ENCODE results near the gene PAPPA2. TPM values are rescaled to one million over a fixed set of nuclear protein-coding genes. Genes with fewer than 3 reads are reported as not detected.

PAPPA2 gene
- total and polyA plus RNA-seq, 2 of the 4 experiments (the other 2 are of a cell fraction) = 0.10 to 0.18 TPM

DNA sequence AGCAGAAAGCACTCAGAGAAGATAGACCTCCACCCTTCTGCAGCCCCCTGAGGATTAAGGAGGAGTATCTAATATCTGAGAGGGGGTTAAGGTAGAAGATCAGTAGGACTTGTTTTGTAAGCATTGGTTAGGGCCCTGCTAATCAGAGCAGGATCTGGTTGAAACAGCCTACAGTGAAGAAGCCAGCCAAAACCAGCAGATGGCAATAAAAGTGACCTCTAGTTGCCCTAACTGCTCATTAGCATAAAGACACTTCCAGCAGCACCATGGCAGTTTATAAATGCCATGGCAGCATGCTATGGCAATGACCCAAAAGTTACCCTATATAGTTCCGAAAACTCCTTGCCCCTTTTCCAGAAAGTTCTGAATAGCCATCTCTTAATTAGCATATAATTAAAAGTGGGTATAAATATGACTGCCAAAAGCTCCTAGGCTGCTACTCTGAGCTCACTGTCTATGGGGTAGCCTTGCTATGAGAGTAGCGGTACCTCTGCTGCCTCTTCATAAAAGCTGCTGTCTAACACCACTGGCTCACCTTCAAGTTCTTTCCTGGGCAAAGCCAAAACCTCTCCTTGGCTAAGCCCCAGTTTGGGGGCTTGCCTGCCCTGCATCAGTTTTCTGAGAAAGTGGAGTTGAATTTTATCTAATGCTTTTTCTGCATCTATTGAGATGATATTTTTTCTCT lies 254.2 kb downstream of the PAPPA2 start:
- Histone ChIP-seq H2AK5ac (ENCODE audit: low read depth, low read length) (no peak overlapping the region), H4K91ac (ENCODE audit: insufficient read depth, low read depth, low read length) (no peak overlapping the region), H2BK20ac (ENCODE audit: low read depth, low read length) (no peak overlapping the region), H3K14ac (replicated peaks; ENCODE audit: low read depth, low read length) (no peak overlapping the region), H2BK120ac (ENCODE audit: low read depth, low read length) (no peak overlapping the region), H2AFZ (replicated peaks; ENCODE audit: low read length, poor library complexity) (no peak overlapping the region), H2BK5ac (ENCODE audit: low read depth, low read length, poor library complexity, severe bottlenecking) (no peak overlapping the region), H3K27ac (ENCODE audit: insufficient read depth, low read length) (no peak overlapping the region), H3K4me2 (ENCODE audit: low read depth, low read length) (no peak overlapping the region), H3K9ac (ENCODE audit: low read depth, low read length) (no peak overlapping the region), H2AK9ac (replicated peaks; ENCODE audit: low read depth, low read length, poor library complexity) (no peak overlapping the region), H3K4me1 (ENCODE audit: control insufficient read depth, insufficient read depth, low read length) (no peaks in the 10 kb centered on the region), H2BK15ac (ENCODE audit: low read depth, low read length) (no peak overlapping the region), H3K79me1 (ENCODE audit: low read depth in 1 of 2, low read length in 2 of 2) (no peaks in the 10 kb centered on the region), H3K4ac (ENCODE audit: low read depth, low read length) (no peak overlapping the region), H3K4me3 (ENCODE audit: insufficient read depth, low read depth, low read length) (no peak overlapping the region), H3K56ac (ENCODE audit: extremely low read depth, insufficient read depth, low read length) (no peak overlapping the region), H3K9me3 (ENCODE audit: control insufficient read depth, insufficient read depth, low read length) (no peaks in the 10 kb centered on the region), H3K9me1 (ENCODE audit: insufficient read depth, low read length) (no peaks in the 10 kb centered on the region), H3K18ac (ENCODE audit: low read depth, low read length) (no peak overlapping the region), H3K36me3 (ENCODE audit: control insufficient read depth, insufficient read depth, low read length) (no peaks in the 10 kb centered on the region), H3K27me3 (ENCODE audit: control insufficient read depth, insufficient read depth, low read length) (no peaks in the 10 kb centered on the region), H4K8ac (ENCODE audit: low read depth in 2 of 2, low read length in 2 of 2) (no peak overlapping the region), H3K23ac (ENCODE audit: low read depth, low read length) (no peak overlapping the region), H4K5ac (ENCODE audit: low read depth, low read length) (no peak overlapping the region), H4K20me1 (ENCODE audit: insufficient read depth, low read length) (no peaks in the 10 kb centered on the region)
- in situ Hi-C loops (cut with MboI; ENCODE audit: low sequenced_read_pairs) = no loop called here
- dilution Hi-C loops (cut with HindIII; ENCODE audit: low sequenced_read_pairs, unreplicated experiment) = no loop called here
- BruUV-seq (replicated peaks) = no TSS peak
- no peak for TF ChIP-seq CHD1 (IDR thresholded peaks at IDR 0.05; ENCODE audit: low read depth, low read length)
- TF ChIP-seq, protein P1, sequence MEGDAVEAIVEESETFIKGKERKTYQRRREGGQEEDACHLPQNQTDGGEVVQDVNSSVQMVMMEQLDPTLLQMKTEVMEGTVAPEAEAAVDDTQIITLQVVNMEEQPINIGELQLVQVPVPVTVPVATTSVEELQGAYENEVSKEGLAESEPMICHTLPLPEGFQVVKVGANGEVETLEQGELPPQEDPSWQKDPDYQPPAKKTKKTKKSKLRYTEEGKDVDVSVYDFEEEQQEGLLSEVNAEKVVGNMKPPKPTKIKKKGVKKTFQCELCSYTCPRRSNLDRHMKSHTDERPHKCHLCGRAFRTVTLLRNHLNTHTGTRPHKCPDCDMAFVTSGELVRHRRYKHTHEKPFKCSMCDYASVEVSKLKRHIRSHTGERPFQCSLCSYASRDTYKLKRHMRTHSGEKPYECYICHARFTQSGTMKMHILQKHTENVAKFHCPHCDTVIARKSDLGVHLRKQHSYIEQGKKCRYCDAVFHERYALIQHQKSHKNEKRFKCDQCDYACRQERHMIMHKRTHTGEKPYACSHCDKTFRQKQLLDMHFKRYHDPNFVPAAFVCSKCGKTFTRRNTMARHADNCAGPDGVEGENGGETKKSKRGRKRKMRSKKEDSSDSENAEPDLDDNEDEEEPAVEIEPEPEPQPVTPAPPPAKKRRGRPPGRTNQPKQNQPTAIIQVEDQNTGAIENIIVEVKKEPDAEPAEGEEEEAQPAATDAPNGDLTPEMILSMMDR (conservative IDR thresholded peaks at IDR 0.05; ENCODE audit: low read depth, low read length) = no peak
- TF ChIP-seq BHLHE40 (IDR thresholded peaks at IDR 0.05; ENCODE audit: low read depth, low read length) = no peak
- TF ChIP-seq FOS (IDR thresholded peaks at IDR 0.05; ENCODE audit: low read depth, low read length) = no peak
- no peak for TF ChIP-seq RCOR1 (IDR thresholded peaks at IDR 0.05; ENCODE audit: insufficient replicate concordance, low read length)
- TF ChIP-seq RFX5 (IDR thresholded peaks at IDR 0.05; ENCODE audit: low read depth, low read length) = no peak
- TF ChIP-seq CEBPB (IDR thresholded peaks at IDR 0.05; ENCODE audit: low read depth, low read length) = no peak
- TF ChIP-seq SMC3 (IDR thresholded peaks at IDR 0.05; ENCODE audit: low read depth, low read length) = no peak
- TF ChIP-seq MAZ (IDR thresholded peaks at IDR 0.05; ENCODE audit: borderline replicate concordance, low read depth, low read length) = no peak
- ChIA-PET CTCF (no interaction called here), POLR2A (ENCODE audit: unreplicated experiment) (no interaction called here)
- WGBS, 2 experiments (ENCODE audit: extremely low coverage in 2 of 2, insufficient read length in 1 of 2) = no CpG with 5 or more reads among the region's 2 CpGs
- DNase-seq (no peak), ATAC-seq (ENCODE audit: low read depth) (no peak)
- intact Hi-C loops (cut with micrococcal nuclease) = no loop called here
